A673 (cell line): Measurements from ENCODE around the gene HOXB8. TPM values are rescaled to one million over a fixed set of nuclear protein-coding genes. Genes with fewer than 3 reads are reported as not detected.

Source experiments
- BruUV-seq: library from RNA; stranded (reverse); fragments of 400-500 nt; replicated peaks from 2 replicates; lab custom pipeline; 2021; lab: Mats Ljungman, UMichigan
- CTCF ChIA-PET: fragments of 300-600 bp; sonication (Branson Sonifier 250); formaldehyde crosslinking; loops from one replicate; lab custom pipeline; 2022; ENCODE audit warnings: antibody characterized with exemption; lab: Charles Lee
- POLR2A ChIA-PET: fragments of 300-600 bp; sonication (Branson Sonifier 250); formaldehyde crosslinking; loops from one replicate; lab custom pipeline; 2022; ENCODE audit warnings: antibody characterized with exemption; ENCODE audit not compliant: low non-redundant PET; lab: Charles Lee
- DNase-seq: peaks from one replicate; pipeline ENCODE4 v3.0.0-alpha.2; 2015; ENCODE audit warnings: low spot score
- H3K27ac ChIP-seq: fragments of 200-600 bp; sonication (generic); 2 replicates; pipeline ENCODE4 v1.5.1; 2016; ENCODE audit warnings: mixed run types, low read depth, mild to moderate bottlenecking, mixed read lengths, antibody characterized with exemption, low read length; ENCODE audit not compliant: poor library complexity, severe bottlenecking
- H3K27me3 ChIP-seq: fragments of 200-600 bp; sonication (generic); replicated peaks from 2 replicates; pipeline ENCODE4 v1.6.1; 2017; ENCODE audit warnings: mixed run types, low read depth, mild to moderate bottlenecking, mixed read lengths, antibody characterized with exemption, low read length; ENCODE audit not compliant: insufficient read depth, poor library complexity
- H3K36me3 ChIP-seq: fragments of 200-600 bp; sonication (generic); 2 replicates; pipeline ENCODE4 v1.6.1; 2016; ENCODE audit warnings: mixed run types, mild to moderate bottlenecking, mixed read lengths, antibody characterized with exemption, low read length; ENCODE audit not compliant: insufficient read depth, poor library complexity, severe bottlenecking
- H3K4me1 ChIP-seq: fragments of 200-600 bp; sonication (generic); 2 replicates; pipeline ENCODE4 v1.6.1; 2017; ENCODE audit warnings: mixed run types, mild to moderate bottlenecking, mixed read lengths, antibody characterized with exemption, low read length; ENCODE audit not compliant: insufficient read depth, poor library complexity, severe bottlenecking
- H3K4me3 ChIP-seq: fragments of 200-600 bp; sonication (generic); 2 replicates; pipeline ENCODE4 v1.5.1; 2016; ENCODE audit warnings: low read depth, mixed run types, mild to moderate bottlenecking, mixed read lengths, low read length; ENCODE audit not compliant: poor library complexity, severe bottlenecking
- H3K9me3 ChIP-seq: fragments of 200-600 bp; sonication (generic); 2 replicates; pipeline ENCODE4 v1.6.1; 2016; ENCODE audit warnings: mixed run types, low read depth, mild to moderate bottlenecking, mixed read lengths, antibody characterized with exemption, low read length; ENCODE audit not compliant: poor library complexity, severe bottlenecking
- EZH2 ChIP-seq: fragments of 200-600 bp; sonication (generic); IDR thresholded peaks from 2 replicates; pipeline ENCODE4 v1.6.1; 2017; ENCODE audit warnings: borderline replicate concordance, low read depth, mild to moderate bottlenecking, mixed read lengths, antibody characterized with exemption, low read length; ENCODE audit not compliant: poor library complexity, severe bottlenecking
- intact Hi-C: fragments of 100-400 bp; cut with micrococcal nuclease; formaldehyde crosslinking; loops from one replicate; pipeline ENCODE4 v1.10.0; 2022; ENCODE audit not compliant: unreplicated experiment
- total RNA-seq: library from RNA; stranded (reverse); gene quantifications from 2 replicates; pipeline ENCODE4 v1.2.3, GENCODE V29; 2021
- TF ChIP-seq, protein P1 (sequence below): fragments of 300-800, 200-600 bp; sonication (generic); conservative IDR thresholded peaks from 2 replicates; pipeline ENCODE4 v1.5.1; 2017; ENCODE audit warnings: low read depth, mild to moderate bottlenecking, antibody characterized with exemption, low read length, moderate library complexity, mixed read lengths

The HOXB8 gene
- total RNA-seq, 1 experiment from 2014 or later = 13.1 TPM

GRCh38 chr17:48644910-48645557, 29.9 kb upstream of the HOXB8 start:
- H3K9me3 ChIP-seq = no peaks in the 10 kb centered on the region
- no TSS peak for BruUV-seq
- CTCF ChIA-PET = no interaction called here
- POLR2A ChIA-PET = no interaction called here
- DNase-seq = no peak
- H3K36me3 ChIP-seq = no peaks in the 10 kb centered on the region
- intact Hi-C loops = no loop called here
- H3K4me3 ChIP-seq = no peak overlapping the region
- H3K4me1 ChIP-seq = peaks cover 6% of the 10 kb centered on the region
- no peak for TF ChIP-seq EZH2
- TF ChIP-seq, protein P1, sequence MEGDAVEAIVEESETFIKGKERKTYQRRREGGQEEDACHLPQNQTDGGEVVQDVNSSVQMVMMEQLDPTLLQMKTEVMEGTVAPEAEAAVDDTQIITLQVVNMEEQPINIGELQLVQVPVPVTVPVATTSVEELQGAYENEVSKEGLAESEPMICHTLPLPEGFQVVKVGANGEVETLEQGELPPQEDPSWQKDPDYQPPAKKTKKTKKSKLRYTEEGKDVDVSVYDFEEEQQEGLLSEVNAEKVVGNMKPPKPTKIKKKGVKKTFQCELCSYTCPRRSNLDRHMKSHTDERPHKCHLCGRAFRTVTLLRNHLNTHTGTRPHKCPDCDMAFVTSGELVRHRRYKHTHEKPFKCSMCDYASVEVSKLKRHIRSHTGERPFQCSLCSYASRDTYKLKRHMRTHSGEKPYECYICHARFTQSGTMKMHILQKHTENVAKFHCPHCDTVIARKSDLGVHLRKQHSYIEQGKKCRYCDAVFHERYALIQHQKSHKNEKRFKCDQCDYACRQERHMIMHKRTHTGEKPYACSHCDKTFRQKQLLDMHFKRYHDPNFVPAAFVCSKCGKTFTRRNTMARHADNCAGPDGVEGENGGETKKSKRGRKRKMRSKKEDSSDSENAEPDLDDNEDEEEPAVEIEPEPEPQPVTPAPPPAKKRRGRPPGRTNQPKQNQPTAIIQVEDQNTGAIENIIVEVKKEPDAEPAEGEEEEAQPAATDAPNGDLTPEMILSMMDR = no peak
- peaks cover 22% of the 10 kb centered on the region for H3K27me3 ChIP-seq
- no peak overlapping the region for H3K27ac ChIP-seq

DNA sequence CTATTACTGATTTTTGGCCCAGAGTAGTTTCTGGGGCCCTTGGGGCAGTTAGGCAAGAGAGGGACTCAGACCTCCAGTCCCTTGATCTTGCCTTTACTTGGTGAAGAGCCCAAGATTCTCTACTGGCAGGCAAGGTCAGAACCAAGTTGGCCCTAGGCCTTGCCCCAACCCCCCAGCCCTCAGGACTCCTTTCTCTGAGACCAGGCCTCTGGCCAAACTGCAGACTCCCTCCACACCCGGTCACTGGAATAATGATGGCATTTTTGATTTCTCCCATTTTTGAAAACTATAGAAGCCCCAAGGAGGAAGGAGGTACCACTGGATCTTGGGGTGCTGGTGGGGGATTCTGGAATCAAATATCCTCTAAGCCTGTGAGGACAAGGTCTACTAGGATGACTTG, 29.1 kb upstream of the HOXB8 start:
- no peaks in the 10 kb centered on the region for H3K36me3 ChIP-seq
- TF ChIP-seq EZH2 = no peak
- TF ChIP-seq, protein P1 = no peak
- no peak overlapping the region for H3K27ac ChIP-seq
- no peak for DNase-seq
- no peaks in the 10 kb centered on the region for H3K9me3 ChIP-seq
- ChIA-PET POLR2A (no interaction called here), CTCF (interaction anchor here (1.0 kb wide), 1 partner anchor 235 kb away, joined by 4 read pairs; no protein-coding TSS in a partner anchor)
- H3K4me3 ChIP-seq = no peak overlapping the region
- no TSS peak for BruUV-seq
- intact Hi-C loops = no loop called here
- peaks cover 22% of the 10 kb centered on the region for H3K27me3 ChIP-seq
- peaks cover 6% of the 10 kb centered on the region for H3K4me1 ChIP-seq

GRCh38 chr17:48643697-48644012, 28.6 kb upstream of the HOXB8 start:
- no TSS peak for BruUV-seq
- intact Hi-C loops = no loop called here
- no peak for DNase-seq
- CTCF ChIA-PET = interaction anchor here (1.0 kb wide), 1 partner anchor 235 kb away, joined by 4 read pairs; no protein-coding TSS in a partner anchor
- Histone ChIP-seq H3K9me3 (no peaks in the 10 kb centered on the region), H3K4me1 (peaks cover 6% of the 10 kb centered on the region), H3K4me3 (no peak overlapping the region), H3K27ac (no peak overlapping the region), H3K27me3 (peaks cover 22% of the 10 kb centered on the region), H3K36me3 (no peaks in the 10 kb centered on the region)
- no peak for TF ChIP-seq EZH2
- TF ChIP-seq, protein P1 = no peak
- POLR2A ChIA-PET = no interaction called here
